Tongue (tissue), 2 donors: ENCODE measurements around the gene SLC19A2. TPM values are rescaled to one million over a fixed set of nuclear protein-coding genes. Genes with fewer than 3 reads are reported as not detected.

ENCODE experiments used
- DNase-seq: peaks from one replicate; pipeline ENCODE4 v3.0.0-alpha.2; 2015
- total RNA-seq: library from RNA; depleted of rRNA; stranded (reverse); fragments of >200 nt; gene quantifications from one replicate; pipeline ENCODE4 v1.2.3, GENCODE V29; 2014

The SLC19A2 gene
- total RNA-seq, 1 donor from 2014 or later: 44.3 TPM

DNA sequence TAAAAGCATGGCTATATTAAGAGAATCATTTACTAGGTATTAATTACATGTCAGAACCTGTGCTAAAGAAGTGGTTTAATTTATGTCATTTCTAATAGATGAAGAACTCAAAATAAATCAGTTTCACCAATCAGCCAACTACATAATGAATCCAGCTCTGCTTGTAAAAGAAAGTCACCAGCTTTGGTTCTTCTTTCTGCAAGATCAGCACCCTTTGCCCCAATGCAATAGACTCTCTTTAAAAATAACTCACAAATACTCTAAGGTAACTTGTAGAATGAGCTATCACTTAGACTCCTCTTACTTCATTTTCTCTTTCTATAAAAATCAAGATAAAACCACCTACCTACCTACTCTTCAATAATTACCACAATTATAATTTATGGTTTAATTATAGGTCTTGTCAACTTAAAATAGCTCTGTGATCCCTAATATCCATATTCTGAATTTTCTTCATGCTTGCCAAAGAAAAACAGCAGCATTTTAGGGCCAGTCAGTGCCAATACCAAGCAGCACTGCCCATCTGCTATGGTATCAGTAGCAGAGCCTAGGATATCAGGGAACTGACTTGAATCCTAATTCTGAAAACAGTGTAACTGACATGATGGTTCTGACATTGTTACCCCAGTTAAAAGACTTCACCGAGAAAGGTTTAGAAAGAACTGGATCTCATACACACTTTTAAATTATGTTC, 11.3 kb downstream of the SLC19A2 start:
- DNase-seq: no peak

DNA sequence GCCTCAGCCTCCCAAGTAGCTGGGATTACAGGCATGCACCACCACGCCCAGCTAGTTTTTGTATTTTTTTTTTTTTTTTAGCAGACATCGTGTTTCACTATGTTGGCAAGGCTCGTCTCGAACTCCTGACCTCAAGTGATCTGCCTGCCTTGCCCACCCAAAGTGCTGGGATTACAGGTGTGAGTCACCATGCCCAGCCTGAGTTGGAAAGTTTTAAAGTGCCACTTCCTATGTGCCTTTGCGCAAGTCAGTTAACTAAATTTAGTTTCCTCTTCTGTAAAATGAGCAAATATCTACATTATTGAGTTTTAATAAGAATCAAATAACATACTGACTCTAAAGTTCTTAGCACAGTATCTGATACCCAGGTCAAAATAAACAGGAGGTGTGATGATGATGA, 12.4 kb downstream of the SLC19A2 start:
- no peak for DNase-seq

DNA sequence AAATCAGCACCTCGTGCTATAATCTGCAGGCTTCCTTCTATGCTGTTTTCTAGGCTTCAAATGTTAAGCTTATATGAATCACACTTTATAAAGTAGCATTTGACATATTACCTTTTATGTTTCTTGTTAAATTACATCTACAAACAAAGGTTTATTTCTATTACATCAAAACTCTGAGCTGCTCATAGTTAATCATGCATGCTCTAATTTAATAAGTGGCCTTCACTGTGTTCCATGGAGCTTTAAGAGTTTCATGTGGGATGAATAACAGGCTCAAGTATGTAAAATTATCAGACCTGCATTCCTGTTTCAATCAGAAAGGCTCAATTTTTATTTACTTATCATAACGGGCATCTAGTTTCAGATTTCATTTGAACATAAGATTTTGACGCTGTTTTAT, 13.0 kb downstream of the SLC19A2 start:
- no peak for DNase-seq

DNA sequence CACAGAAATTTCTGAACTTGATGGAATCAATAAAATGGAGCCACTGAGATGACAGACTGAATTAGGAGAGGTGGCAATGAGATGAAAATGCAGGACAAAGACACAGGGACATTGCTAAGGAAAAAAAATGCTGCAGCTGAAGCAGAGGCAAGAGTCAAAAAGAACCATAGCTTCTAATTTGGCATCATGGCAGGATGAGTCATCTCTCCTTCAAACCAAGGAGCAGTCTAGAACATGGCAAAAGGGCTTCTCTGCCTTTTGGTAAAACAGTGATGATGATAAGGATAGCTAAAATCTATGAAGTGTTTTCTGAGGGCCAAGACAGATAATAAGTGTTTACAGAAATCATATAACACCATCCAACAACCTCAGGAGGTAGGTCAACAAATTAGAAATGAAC, 16.8 kb downstream of the SLC19A2 start:
- DNase-seq: no peak

DNA sequence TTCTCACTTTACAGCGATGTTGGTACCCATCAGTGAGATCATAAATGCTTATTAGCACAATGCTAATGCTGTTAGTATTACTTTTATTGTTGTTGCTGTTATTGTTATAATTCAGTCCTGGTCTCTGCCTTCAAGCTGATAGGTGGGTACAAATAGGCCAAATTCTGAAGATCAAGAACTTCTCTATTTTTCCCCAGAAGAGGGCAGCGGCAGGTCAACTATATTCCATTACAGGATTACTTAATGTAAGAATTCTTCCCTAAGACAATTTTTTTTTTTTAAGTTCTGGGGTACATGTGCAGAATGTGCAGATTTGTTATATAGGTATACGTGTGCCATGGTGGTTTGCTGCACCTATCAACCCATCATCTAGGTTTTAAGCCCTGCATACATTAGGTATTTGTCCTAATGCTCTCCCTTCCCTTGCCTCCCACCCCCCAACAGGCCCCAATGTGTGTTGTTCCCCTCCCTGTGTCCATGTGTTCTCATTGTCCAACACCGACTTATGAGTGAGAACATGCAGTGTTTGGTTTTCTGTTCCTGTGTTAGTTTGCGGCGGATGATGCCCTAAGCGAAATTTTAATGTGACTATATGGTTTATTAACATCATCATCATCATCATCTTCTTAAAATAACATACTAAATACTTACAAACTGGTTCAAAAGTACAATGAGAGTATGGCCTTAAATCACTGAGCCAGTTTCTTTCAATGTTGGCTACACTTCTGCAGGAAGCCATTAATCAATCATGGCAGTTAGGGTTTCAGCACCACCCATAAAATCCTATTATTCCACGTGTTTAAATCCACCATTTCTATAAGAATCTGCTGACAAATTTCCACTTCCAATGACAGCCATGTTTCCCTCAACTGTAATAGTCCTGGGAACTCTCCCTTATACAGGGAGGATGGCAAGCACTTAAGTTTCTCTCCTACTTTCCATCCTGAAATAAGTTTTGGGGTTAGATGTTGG, 19.2 kb downstream of the SLC19A2 start:
- DNase-seq: peak; percentile 56

DNA sequence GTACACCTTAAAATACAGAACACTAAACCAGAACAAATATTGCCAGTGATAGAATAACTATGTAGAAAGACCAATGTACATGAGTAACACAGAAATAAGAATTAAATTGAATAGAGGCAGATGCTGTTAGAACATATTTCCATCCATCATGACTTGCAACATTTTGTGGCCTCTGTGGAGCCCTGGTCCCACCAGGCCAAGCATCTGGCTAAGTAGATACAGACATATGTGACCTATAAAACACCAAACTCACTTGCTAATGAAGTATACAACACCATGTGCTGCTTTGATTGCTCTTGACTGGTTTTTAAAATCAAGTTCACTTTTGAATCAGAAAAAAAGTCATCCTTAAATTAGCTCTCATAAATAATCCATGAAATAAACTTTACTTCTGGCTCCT, 20.5 kb downstream of the SLC19A2 start:
- DNase-seq: no peak

DNA sequence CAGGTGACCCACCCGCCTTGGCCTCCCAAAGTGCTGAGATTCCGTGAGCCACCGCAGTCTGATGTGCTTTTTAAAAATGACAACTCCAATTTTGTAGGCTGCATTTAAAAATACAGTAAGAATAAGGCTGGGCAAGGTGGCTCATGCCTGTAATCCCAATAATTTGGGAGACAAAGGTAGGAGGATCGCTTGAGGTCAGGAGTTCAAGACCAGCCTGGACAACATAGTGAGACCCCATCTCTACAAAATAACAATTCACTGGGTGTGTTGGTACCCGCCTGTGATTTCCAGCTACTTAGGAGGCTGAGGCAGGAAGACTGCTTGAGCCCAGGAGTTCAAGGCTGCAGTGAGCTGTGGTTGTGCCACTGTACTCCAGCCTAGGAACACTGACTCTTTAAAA, 23.4 kb downstream of the SLC19A2 start:
- DNase-seq: no peak

DNA sequence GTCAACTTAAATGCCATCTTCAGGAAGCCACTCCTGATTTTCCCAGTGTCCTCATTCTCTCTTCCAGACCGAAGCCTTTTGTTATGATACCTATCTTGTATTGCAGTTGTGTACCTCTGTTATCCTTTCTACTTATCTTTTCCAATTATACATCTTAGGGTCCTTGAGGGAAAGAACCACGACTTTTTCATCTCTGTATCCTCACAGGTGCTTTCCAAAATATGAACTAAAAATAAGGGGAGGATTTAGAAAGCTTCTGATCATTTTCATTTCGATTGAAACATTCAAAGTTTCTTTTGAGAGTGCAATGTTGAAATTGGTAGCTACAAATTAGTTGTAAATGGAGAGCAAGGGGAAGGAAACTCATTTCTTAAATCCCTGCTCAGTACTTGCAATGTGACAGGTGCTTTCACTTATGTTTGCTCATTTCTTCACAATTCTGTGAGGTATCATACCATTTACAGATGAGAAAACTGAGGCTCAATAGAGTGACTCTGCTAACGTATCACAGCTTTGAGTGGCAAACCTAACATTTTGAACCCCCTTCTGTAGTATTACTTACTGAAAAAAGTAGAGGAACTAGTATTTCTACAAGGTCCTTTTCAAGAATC, 24.2 kb downstream of the SLC19A2 start:
- no peak for DNase-seq

DNA sequence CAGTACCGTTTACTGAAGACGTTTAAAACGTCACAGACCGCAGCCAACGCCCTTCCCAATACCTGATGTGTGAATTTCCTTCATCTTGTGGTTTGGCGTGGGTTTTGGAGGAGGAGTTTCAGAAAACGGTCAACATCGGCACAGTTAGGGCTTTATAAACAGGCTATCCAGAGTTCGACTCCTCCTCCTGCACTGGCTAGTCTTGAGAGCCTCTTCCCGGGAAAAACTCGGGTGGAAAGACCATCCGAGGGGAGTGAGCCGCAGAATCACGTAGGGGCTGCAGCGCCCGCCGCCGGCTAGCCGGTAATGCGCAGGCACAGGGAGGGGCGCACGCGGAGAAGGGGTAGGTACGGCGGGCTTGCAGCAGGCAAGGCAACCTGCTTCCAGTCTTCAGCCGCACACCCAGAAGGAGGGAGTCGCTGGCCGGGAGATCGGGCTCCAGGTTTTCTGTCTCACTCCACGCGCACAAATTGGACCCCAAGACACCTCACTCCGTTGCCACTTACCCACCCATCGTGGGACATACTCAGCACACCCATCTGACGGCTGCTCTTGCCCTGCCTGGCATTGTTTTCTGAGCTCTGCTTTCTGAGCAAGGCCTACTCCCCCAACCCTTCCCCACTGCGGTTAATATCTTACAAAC, 25.4 kb downstream of the SLC19A2 start:
- DNase-seq: peak; percentile 24

DNA sequence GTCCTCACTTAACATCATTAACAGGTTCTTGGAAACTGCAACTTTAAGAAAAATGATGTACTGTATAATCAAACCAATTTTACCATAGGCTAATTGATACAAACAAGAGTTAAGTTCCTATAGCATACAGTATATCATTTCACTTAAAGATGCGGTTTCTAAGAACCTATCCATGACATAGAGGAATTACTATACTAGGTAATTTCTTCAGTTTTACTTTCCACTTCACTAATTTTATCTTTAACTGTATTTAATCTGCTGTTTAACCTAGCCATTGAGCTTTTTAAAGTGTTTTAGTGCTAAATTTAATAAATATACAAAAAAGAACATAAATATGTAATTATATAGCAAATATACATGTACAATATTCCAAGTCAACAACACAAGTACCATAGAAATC, 28.3 kb downstream of the SLC19A2 start:
- no peak for DNase-seq

DNA sequence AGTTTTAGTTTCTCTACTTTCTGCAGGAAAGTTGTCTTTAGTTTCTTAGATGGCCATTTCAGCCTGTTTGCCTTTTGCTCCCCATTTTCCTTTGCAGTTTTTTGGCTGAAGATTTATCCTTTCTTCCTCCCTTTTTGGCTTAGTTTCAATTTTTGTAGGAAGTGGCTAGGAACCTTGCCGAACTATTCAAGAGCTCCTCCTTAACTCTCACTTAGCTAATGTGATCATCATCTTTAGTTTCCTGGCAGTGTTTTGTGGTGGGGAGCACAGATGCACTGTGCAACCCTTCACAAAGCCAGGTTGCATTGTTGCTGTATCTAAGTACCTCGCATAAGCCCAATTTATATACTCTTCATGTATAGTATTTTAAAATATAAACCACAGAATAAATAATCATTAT, 29.7 kb downstream of the SLC19A2 start:
- no peak for DNase-seq

DNA sequence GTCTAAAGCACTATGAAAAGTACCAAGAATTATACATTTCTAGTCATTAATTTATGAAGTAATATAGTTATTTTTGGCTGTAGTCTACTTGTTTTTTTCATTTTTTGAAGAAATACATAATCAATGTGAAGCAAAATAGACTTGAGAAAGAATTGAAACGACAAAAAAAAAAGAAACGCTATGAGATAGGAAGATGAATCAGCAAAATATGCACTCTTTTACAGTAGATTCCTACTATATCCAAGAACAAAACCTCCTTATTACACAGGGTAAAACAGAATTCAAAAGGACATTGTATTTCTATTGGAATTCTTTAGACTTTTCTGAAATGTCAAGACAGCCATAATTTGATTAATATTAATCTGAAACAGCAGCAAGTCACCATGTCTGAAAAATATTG, 32.8 kb downstream of the SLC19A2 start:
- DNase-seq: no peak

DNA sequence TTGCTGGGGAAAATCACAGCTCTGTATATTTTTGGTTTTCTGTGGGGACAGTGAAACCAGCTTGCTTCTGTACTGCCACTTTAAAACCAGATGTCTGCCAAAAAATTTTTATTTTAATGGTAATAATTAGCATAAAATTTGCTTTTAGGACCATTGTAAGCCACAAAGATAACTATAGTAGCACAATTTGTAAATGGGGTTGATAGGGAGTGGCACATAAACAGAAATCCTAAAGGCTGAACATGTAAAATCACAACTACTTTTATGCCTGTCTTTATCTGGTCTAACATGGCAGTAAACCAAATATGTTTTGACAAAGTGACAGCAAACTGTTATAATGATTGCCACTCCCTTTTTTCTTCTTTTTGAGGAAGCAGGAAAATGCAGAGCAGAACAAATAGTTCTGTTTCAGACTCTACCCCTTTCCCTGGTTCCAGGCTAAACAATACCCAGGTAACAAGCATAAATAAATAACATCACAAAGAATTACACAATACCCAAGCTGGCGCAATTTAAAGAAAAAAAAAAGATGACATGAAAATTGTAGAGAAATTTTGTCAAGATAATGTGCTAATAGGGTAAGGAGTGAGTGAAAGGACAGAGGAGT, 34.4 kb downstream of the SLC19A2 start:
- DNase-seq: no peak

DNA sequence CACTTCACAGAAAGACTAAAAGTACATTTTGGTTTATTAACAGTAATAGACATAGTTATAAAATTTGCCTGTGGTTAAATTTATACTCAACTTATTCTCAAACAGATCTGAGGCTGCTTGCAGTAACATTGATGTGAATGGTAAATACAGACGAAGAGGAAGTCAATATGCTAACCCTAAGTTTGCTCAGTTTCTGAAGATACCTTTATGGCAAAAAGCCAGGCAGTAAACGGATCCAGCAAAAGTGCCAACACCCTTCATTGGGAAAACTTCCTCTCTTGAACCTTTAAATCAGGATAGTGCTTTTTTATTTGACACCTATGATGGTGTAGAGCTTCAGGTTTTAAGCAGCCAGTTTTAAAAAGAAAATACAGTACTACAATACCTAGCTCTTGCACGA, 41.8 kb downstream of the SLC19A2 start:
- no peak for DNase-seq

DNA sequence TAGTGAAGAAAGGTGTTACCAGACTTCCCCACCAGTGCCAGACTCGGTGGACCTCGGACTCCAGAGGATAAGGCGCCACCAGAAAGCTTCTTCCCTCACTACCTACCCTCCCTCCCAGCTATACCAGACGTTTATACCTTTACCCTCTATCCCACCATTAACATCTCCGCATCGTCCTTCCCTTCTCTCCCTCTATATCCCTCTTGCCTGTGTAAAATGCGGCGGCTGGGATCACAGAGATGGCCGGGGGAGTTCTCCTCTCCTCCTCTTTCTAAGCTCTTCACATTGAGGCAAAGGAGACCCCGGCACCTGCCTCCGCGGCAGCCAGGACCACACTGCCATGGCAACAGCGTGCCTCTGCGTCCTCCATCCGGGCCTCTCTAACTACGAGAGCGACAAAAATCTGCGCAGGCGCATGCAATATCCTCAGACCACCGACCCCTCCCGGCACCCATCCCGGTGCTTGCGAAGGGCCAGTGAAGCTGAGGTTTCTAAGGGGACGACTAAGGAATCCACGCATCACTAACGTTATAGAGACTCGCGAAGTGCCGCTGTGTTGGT, 58.6 kb downstream of the SLC19A2 start, which contains the start of gene CCDC181:
TSS of gene CCDC181 (minus strand) at position 394 of the 561 bp plus-strand sequence. CDS start 2,547 bp downstream, outside the sequence.
- DNase-seq: peak; percentile 92

DNA sequence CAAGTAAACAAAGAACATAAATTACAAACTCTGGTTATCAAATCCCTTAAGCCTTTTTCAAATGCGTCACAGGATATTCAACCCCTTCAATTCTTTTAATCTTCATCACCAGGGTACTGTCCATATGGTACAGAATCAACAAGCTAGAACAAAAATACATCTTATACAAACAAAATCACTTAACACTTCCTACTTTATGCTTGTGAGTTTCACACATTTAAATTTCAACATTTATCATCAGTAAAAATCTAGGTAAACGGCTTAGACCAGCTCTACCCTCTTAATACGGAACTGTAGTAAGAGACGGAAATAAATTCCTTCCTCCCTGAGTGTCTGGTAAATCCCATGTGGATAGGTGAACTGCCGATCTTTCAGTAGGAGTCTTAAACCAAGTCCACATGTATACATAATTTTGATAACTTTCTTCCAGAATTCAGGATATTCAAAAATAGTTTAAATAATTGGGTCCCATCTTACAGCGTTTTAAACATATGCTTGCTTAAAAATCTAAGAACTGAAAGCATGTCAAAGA, 59.5 kb downstream of the SLC19A2 start:
- DNase-seq: peak; percentile 3

DNA sequence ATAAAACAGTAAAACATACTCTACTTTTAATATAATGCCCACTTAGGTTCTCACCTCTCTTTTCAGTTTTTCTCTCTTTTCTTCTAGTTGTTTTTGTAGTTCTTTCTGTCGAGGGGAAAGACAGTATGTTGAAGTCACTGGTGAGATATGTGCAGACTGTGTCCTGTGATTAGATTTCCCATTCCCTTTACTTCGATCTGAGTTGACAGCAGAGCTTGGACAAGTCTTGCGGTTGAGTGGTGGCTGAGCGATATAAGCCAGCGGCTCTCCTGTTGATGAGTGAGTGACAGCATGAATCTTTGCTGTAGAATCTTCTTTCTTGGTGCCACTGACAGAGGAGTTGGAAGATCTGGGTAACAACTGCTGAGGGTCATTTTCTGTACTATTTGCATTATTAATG, 64.4 kb downstream of the SLC19A2 start:
- DNase-seq: no peak

DNA sequence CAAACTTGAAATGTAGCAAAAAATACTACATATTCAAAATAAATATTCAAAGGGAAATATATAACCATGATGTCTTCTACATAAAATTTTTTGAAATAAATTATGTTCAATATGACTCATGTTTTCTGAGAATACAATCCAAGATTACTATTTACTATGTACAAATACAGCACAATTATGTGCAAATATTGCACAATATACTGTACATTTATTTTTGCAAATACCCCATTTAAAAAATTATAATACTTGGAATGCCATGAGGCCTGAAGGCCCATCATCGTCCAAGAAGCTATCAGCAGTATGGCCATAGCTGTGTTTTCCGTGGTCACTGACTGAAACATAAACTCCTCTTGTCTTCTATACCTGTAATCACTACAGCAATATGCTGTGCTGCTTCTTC, 70.8 kb downstream of the SLC19A2 start:
- no peak for DNase-seq
